HCT116 (cell line): ENCODE measurements around the gene SSNA1.

ENCODE experiments used
- EZH2 ChIP-seq: fragments of 200-600 bp; sonication (generic); IDR thresholded peaks from 2 replicates; pipeline ENCODE4 v1.6.1; 2017; ENCODE audit warnings: antibody characterized with exemption, mixed run types
- EZH2phosphoT487 ChIP-seq: fragments of 200-600 bp; IDR thresholded peaks from 2 replicates; pipeline ENCODE4 v1.6.1; 2018; ENCODE audit warnings: antibody characterized with exemption, borderline replicate concordance
- POLR2A ChIP-seq: IDR thresholded peaks from 2 replicates; pipeline ENCODE4 v1.7.0; 2011; ENCODE audit warnings: borderline replicate concordance; ENCODE audit not compliant: insufficient read depth, insufficient read length; ENCODE audit errors: extremely low read depth
- TF ChIP-seq, protein P1 (sequence below), 3 experiments: fragments of 200-600 bp in 1 of 3; sonication (generic) in 1 of 3; IDR thresholded peaks in 2 of 3; conservative IDR thresholded peaks in 1 of 3; 2 replicates each; pipeline ENCODE4 v1.5.1; 2012 to 2017; ENCODE audit warnings: low read depth in 2 of 3, low read length in 2 of 3, antibody characterized with exemption in 1 of 3, borderline replicate concordance in 1 of 3, control low read depth in 1 of 3, mild to moderate bottlenecking in 1 of 3, mixed read lengths in 1 of 3, mixed run types in 1 of 3, moderate library complexity in 1 of 3; ENCODE audit not compliant: insufficient read depth in 1 of 3
- TF ChIP-seq, protein P2 (sequence below): IDR thresholded peaks from 2 replicates; pipeline ENCODE4 v1.6.1; 2012

DNA sequence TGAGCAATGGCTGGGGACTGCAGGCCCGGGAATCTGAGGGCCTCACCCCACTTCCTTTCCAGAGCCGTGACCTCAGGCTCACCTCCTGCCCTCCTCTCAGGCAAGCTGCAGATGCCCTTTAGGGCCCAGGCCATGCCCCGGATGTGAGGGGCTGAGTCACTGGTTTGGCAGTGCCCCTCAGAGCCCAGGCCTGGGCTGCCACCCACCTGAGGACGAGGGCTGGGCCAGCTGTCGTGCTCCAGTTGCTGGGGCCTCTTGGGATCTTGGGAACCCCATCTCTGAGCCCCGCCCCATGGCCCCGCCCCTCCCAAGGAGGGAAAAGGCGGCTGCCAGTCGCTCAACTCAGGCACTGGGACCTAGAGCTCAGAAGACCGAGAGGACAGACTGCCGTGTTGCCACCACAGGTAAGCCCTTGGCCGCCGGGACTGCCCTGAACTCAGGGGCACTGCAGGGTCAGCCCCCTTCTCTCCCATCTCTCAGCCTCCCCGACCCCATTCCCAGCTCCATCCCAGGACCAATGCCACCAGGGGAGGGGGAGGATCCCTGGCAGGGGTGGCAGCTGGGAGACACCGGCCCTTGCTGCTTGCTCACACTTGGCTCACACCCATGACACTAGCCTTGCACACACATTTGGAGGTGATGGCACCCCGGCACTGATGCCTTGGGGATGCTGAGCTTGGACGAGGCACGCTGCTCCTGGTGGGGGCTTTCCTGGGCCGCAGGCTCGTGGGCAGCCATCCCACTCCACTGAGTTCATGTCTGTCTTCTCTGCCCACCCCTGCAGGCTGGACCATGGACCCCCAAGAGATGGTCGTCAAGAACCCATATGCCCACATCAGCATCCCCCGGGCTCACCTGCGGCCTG lies 36.6 kb downstream of the SSNA1 start, which contains the start of gene CYSRT1:
- TF ChIP-seq EZH2 = no peak
- TF ChIP-seq EZH2phosphoT487 = no peak
- TF ChIP-seq POLR2A = no peak
- TF ChIP-seq, protein P1, sequence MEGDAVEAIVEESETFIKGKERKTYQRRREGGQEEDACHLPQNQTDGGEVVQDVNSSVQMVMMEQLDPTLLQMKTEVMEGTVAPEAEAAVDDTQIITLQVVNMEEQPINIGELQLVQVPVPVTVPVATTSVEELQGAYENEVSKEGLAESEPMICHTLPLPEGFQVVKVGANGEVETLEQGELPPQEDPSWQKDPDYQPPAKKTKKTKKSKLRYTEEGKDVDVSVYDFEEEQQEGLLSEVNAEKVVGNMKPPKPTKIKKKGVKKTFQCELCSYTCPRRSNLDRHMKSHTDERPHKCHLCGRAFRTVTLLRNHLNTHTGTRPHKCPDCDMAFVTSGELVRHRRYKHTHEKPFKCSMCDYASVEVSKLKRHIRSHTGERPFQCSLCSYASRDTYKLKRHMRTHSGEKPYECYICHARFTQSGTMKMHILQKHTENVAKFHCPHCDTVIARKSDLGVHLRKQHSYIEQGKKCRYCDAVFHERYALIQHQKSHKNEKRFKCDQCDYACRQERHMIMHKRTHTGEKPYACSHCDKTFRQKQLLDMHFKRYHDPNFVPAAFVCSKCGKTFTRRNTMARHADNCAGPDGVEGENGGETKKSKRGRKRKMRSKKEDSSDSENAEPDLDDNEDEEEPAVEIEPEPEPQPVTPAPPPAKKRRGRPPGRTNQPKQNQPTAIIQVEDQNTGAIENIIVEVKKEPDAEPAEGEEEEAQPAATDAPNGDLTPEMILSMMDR (IDR thresholded peaks at IDR 0.05 in 2 of 3, conservative IDR thresholded peaks at IDR 0.05 in 1 of 3; ENCODE audit: borderline replicate concordance in 1 of 3, insufficient read depth in 1 of 3, low read depth in 2 of 3, low read length in 2 of 3) = no peak
- TF ChIP-seq, protein P2, sequence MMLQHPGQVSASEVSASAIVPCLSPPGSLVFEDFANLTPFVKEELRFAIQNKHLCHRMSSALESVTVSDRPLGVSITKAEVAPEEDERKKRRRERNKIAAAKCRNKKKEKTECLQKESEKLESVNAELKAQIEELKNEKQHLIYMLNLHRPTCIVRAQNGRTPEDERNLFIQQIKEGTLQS = no peak
